Hair follicle dermal papilla cell (primary cell): ENCODE data around the gene MRC2. TPM values are rescaled to one million over a fixed set of nuclear protein-coding genes. Genes with fewer than 3 reads are reported as not detected.

ENCODE experiments used
- small RNA-seq: library from RNA; depleted of rRNA; stranded (forward); fragments of <200 nt; gene quantifications from one replicate; pipeline ENCODE3, GENCODE V24; 2012
- total RNA-seq: library from RNA; depleted of rRNA; stranded (reverse); fragments of >200 nt; gene quantifications from 2 replicates; pipeline ENCODE4 v1.2.3, GENCODE V29; 2012

Gene MRC2, protein sequence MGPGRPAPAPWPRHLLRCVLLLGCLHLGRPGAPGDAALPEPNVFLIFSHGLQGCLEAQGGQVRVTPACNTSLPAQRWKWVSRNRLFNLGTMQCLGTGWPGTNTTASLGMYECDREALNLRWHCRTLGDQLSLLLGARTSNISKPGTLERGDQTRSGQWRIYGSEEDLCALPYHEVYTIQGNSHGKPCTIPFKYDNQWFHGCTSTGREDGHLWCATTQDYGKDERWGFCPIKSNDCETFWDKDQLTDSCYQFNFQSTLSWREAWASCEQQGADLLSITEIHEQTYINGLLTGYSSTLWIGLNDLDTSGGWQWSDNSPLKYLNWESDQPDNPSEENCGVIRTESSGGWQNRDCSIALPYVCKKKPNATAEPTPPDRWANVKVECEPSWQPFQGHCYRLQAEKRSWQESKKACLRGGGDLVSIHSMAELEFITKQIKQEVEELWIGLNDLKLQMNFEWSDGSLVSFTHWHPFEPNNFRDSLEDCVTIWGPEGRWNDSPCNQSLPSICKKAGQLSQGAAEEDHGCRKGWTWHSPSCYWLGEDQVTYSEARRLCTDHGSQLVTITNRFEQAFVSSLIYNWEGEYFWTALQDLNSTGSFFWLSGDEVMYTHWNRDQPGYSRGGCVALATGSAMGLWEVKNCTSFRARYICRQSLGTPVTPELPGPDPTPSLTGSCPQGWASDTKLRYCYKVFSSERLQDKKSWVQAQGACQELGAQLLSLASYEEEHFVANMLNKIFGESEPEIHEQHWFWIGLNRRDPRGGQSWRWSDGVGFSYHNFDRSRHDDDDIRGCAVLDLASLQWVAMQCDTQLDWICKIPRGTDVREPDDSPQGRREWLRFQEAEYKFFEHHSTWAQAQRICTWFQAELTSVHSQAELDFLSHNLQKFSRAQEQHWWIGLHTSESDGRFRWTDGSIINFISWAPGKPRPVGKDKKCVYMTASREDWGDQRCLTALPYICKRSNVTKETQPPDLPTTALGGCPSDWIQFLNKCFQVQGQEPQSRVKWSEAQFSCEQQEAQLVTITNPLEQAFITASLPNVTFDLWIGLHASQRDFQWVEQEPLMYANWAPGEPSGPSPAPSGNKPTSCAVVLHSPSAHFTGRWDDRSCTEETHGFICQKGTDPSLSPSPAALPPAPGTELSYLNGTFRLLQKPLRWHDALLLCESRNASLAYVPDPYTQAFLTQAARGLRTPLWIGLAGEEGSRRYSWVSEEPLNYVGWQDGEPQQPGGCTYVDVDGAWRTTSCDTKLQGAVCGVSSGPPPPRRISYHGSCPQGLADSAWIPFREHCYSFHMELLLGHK (N-terminal part only)
- total RNA-seq: 285 and 465 TPM in 2 replicates

DNA sequence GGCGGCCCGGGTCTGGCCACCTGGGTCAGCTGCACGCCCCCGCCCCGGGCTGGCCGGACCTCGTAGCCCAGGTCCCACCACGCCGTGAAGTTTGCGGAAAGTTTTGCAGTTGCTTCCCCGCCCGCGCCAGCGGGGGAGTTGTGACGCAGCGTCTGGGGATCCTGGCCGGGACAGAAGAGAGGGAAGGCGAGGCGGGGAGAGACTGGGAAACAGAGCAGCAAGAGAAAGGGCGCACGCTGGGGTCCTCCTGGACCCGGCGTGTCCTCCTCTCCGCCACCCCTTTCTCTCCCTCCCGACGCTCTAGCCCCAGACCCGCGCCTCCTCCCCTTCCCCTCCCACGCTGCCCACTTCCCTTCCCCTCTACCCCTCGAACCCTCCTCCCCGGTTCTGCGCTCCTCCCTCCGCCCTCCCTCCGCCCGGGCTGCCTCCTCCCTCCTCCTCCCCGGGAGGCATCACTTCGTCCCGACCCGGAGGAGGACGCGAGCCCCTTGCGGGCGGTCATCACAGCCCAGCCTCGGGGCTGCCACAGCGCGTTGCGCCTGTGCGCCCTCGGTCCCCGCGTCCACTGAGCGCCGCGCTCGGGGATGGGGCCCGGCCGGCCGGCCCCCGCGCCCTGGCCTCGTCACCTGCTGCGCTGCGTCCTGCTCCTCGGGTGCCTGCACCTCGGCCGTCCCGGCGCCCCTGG is at the start of gene MRC2:
MRC2 (plus strand) TSS at position 452 of the 685 bp plus-strand sequence; CDS start at position 585, 133 bp downstream.

Small RNAs within 50 kb of the gene (small RNA-seq; reads per million reads assigned to genes)
- not detected for gene RF00019
- gene RNU6-446P: not detected

Other genes starting within 250 kb of the MRC2 start
- not detected in 2 replicates for gene EFCAB3, start 247.1 kb upstream of the MRC2 start, total RNA-seq
- gene METTL2A, start 203.8 kb upstream of the MRC2 start, total RNA-seq: 18.8 and 19.6 TPM in 2 replicates
- 52.0 and 82.9 TPM in 2 replicates for gene TLK2, start 148.8 kb upstream of the MRC2 start, total RNA-seq
- not detected in 2 replicates for gene MARCHF10, start 180.6 kb downstream of the MRC2 start, total RNA-seq